IMR-90 (cell line): ENCODE results near the gene SETSIP. TPM values are rescaled to one million over a fixed set of nuclear protein-coding genes. Genes with fewer than 3 reads are reported as not detected.

Source experiments
- ATAC-seq: fragments of 200-7000 bp; cut with Tn5 transposase; 2 replicates; pipeline ENCODE4 v1.9.1; 2020; ENCODE audit warnings: low read depth, mild to moderate bottlenecking, moderate library complexity
- BruUV-seq: library from RNA; stranded (reverse); fragments of 400-500 nt; replicated peaks from 2 replicates; lab custom pipeline; 2021; lab: Mats Ljungman, UMichigan
- CTCF ChIA-PET: fragments of 300-600 bp; formaldehyde crosslinking; extraction: SDS; loops from one replicate; lab custom pipeline; 2021; ENCODE audit warnings: antibody characterized with exemption; lab: Yijun Ruan, JAX
- POLR2A ChIA-PET: fragments of 300-600 bp; sonication (Branson Sonifier 250); formaldehyde crosslinking; loops from one replicate; lab custom pipeline; 2022; ENCODE audit warnings: antibody characterized with exemption; ENCODE audit not compliant: unreplicated experiment; lab: Charles Lee
- DNase-seq: peaks from one replicate; pipeline ENCODE4 v3.0.0; 2013
- H2AFZ ChIP-seq: replicated peaks from 2 replicates; pipeline ENCODE3; 2013; ENCODE audit warnings: low read length, mild to moderate bottlenecking; ENCODE audit not compliant: poor library complexity
- H2AK5ac ChIP-seq: 2 replicates; pipeline ENCODE4 v1.6.1; 2013; ENCODE audit warnings: low read depth, low read length, inconsistent platforms
- H2AK9ac ChIP-seq: replicated peaks from 2 replicates; pipeline ENCODE3; 2013; ENCODE audit warnings: mild to moderate bottlenecking, low read depth, low read length, moderate library complexity; ENCODE audit not compliant: poor library complexity
- H2BK120ac ChIP-seq: 2 replicates; pipeline ENCODE4 v1.6.1; 2013; ENCODE audit warnings: low read depth, low read length, inconsistent platforms
- H2BK15ac ChIP-seq: 3 replicates; pipeline ENCODE4 v1.6.1; 2013; ENCODE audit warnings: low read depth, low read length, inconsistent platforms
- H2BK20ac ChIP-seq: 2 replicates; pipeline ENCODE4 v1.6.1; 2013; ENCODE audit warnings: low read depth, mild to moderate bottlenecking, inconsistent platforms, low read length, moderate library complexity
- H2BK5ac ChIP-seq: 2 replicates; pipeline ENCODE4 v1.6.1; 2013; ENCODE audit warnings: mild to moderate bottlenecking, low read depth, low read length, inconsistent platforms; ENCODE audit not compliant: poor library complexity, severe bottlenecking
- H3K14ac ChIP-seq: replicated peaks from 2 replicates; pipeline ENCODE4 v1.6.1; 2013; ENCODE audit warnings: low read depth, low read length, inconsistent platforms
- H3K18ac ChIP-seq: 2 replicates; pipeline ENCODE4 v1.6.1; 2013; ENCODE audit warnings: low read depth, low read length, control low read depth
- H3K23ac ChIP-seq: 2 replicates; pipeline ENCODE4 v1.6.1; 2013; ENCODE audit warnings: low read depth, low read length, inconsistent platforms
- H3K27ac ChIP-seq: 2 replicates; pipeline ENCODE4 v1.5.1; 2013; ENCODE audit warnings: mild to moderate bottlenecking, control low read depth, low read length; ENCODE audit not compliant: insufficient read depth
- H3K27me3 ChIP-seq: 2 replicates; pipeline ENCODE4 v1.6.1; 2013; ENCODE audit warnings: low read length; ENCODE audit not compliant: control insufficient read depth, insufficient read depth
- H3K36me3 ChIP-seq: 2 replicates; pipeline ENCODE4 v1.6.1; 2013; ENCODE audit warnings: low read length, mixed read lengths; ENCODE audit not compliant: control insufficient read depth, insufficient read depth
- H3K4ac ChIP-seq: 2 replicates; pipeline ENCODE4 v1.6.1; 2013; ENCODE audit warnings: low read depth, low read length, inconsistent platforms
- H3K4me1 ChIP-seq: 2 replicates; pipeline ENCODE4 v1.6.1; 2013; ENCODE audit warnings: low read length, mixed read lengths; ENCODE audit not compliant: control insufficient read depth, insufficient read depth
- H3K4me2 ChIP-seq: 2 replicates; pipeline ENCODE4 v1.6.1; 2013; ENCODE audit warnings: low read depth, mild to moderate bottlenecking, control low read depth, low read length, moderate library complexity
- H3K4me3 ChIP-seq: 2 replicates; pipeline ENCODE4 v1.5.1; 2013; ENCODE audit warnings: low read depth, mild to moderate bottlenecking, control low read depth, low read length, moderate library complexity; ENCODE audit not compliant: insufficient read depth
- H3K56ac ChIP-seq: 2 replicates; pipeline ENCODE4 v1.6.1; 2013; ENCODE audit warnings: low read length, inconsistent platforms; ENCODE audit not compliant: insufficient read depth; ENCODE audit errors: extremely low read depth
- H3K79me1 ChIP-seq, 2 experiments: 2 replicates each; pipeline ENCODE4 v1.6.1; 2013; ENCODE audit warnings: low read length in 2 of 2, inconsistent platforms in 1 of 2, low read depth in 1 of 2
- H3K9ac ChIP-seq: 2 replicates; pipeline ENCODE4 v1.6.1; 2013; ENCODE audit warnings: low read depth, low read length, control low read depth
- H3K9me1 ChIP-seq: 2 replicates; pipeline ENCODE4 v1.6.1; 2013; ENCODE audit warnings: low read length, inconsistent platforms; ENCODE audit not compliant: insufficient read depth
- H3K9me3 ChIP-seq: 2 replicates; pipeline ENCODE4 v1.6.1; 2013; ENCODE audit warnings: low read length; ENCODE audit not compliant: control insufficient read depth, insufficient read depth
- H4K20me1 ChIP-seq: 2 replicates; pipeline ENCODE4 v1.6.1; 2013; ENCODE audit warnings: low read length, inconsistent platforms; ENCODE audit not compliant: insufficient read depth
- H4K5ac ChIP-seq: 2 replicates; pipeline ENCODE4 v1.6.1; 2013; ENCODE audit warnings: mild to moderate bottlenecking, low read depth, low read length, control low read depth
- H4K8ac ChIP-seq, 2 experiments: 2 replicates each; pipeline ENCODE4 v1.6.1; 2013; ENCODE audit warnings: low read depth in 2 of 2, low read length in 2 of 2, control low read depth in 1 of 2, inconsistent platforms in 1 of 2
- H4K91ac ChIP-seq: 2 replicates; pipeline ENCODE4 v1.6.1; 2013; ENCODE audit warnings: low read depth, low read length, inconsistent platforms; ENCODE audit not compliant: insufficient read depth
- BHLHE40 ChIP-seq: fragments of 150-350 bp; IDR thresholded peaks from 2 replicates; pipeline ENCODE4 v1.6.1; 2016; ENCODE audit warnings: mild to moderate bottlenecking, low read depth, low read length
- CEBPB ChIP-seq: IDR thresholded peaks from 2 replicates; pipeline ENCODE4 v1.6.1; 2012; ENCODE audit warnings: low read depth, low read length, improper control_type of control experiment
- CHD1 ChIP-seq: IDR thresholded peaks from 2 replicates; pipeline ENCODE4 v1.6.1; 2012; ENCODE audit warnings: low read depth, low read length, improper control_type of control experiment
- CTCF ChIP-seq: conservative IDR thresholded peaks from 2 replicates; pipeline ENCODE4 v1.5.1; 2012; ENCODE audit warnings: mild to moderate bottlenecking, low read depth, low read length, improper control_type of control experiment
- ELK1 ChIP-seq: fragments of 150-350 bp; IDR thresholded peaks from 2 replicates; pipeline ENCODE4 v1.6.1; 2016; ENCODE audit warnings: low read depth, mild to moderate bottlenecking, low read length, moderate library complexity, borderline replicate concordance
- FOS ChIP-seq: fragments of 150-350 bp; IDR thresholded peaks from 2 replicates; pipeline ENCODE4 v1.6.1; 2016; ENCODE audit warnings: low read depth, low read length
- MAFK ChIP-seq: IDR thresholded peaks from 2 replicates; pipeline ENCODE4 v1.6.1; 2012; ENCODE audit warnings: low read depth, low read length, improper control_type of control experiment
- MAZ ChIP-seq: IDR thresholded peaks from 2 replicates; pipeline ENCODE4 v1.6.1; 2012; ENCODE audit warnings: low read depth, mild to moderate bottlenecking, low read length, improper control_type of control experiment, moderate library complexity, borderline replicate concordance
- MXI1 ChIP-seq: IDR thresholded peaks from 2 replicates; pipeline ENCODE4 v1.6.1; 2012; ENCODE audit warnings: low read depth, mild to moderate bottlenecking, low read length, moderate library complexity, borderline replicate concordance
- NFE2L2 ChIP-seq: fragments of 150-350 bp; IDR thresholded peaks from 2 replicates; pipeline ENCODE4 v1.6.1; 2016; ENCODE audit warnings: low read depth, mild to moderate bottlenecking, low read length
- POLR2A ChIP-seq: IDR thresholded peaks from 2 replicates; pipeline ENCODE4 v1.6.1; 2012; ENCODE audit warnings: mild to moderate bottlenecking, low read depth, low read length
- RAD21 ChIP-seq: IDR thresholded peaks from 2 replicates; pipeline ENCODE4 v1.6.1; 2012; ENCODE audit warnings: low read length, improper control_type of control experiment
- RCOR1 ChIP-seq: IDR thresholded peaks from 2 replicates; pipeline ENCODE4 v1.6.1; 2012; ENCODE audit warnings: mild to moderate bottlenecking, low read length, improper control_type of control experiment; ENCODE audit not compliant: insufficient replicate concordance
- RFX5 ChIP-seq: IDR thresholded peaks from 2 replicates; pipeline ENCODE4 v1.8.0; 2012; ENCODE audit warnings: low read depth, mild to moderate bottlenecking, low read length, moderate library complexity
- SMC3 ChIP-seq: fragments of 150-350 bp; IDR thresholded peaks from 2 replicates; pipeline ENCODE4 v1.6.1; 2016; ENCODE audit warnings: low read depth, mild to moderate bottlenecking, antibody characterized with exemption, low read length, moderate library complexity
- USF2 ChIP-seq: fragments of 150-350 bp; IDR thresholded peaks from 2 replicates; pipeline ENCODE4 v1.6.1; 2017; ENCODE audit warnings: mild to moderate bottlenecking, antibody characterized with exemption, low read length, low read depth
- WGBS, 2 experiments: methylation state at CpG; one replicate each; pipeline versions ENCODE4 v1.1.5 to v1.1.7; 2013; ENCODE audit warnings: missing lambda C conversion rate in 2 of 2; ENCODE audit not compliant: insufficient read length in 1 of 2; ENCODE audit errors: extremely low coverage in 2 of 2; 5-methylcytosine and 5-hydroxymethylcytosine counted together
- dilution Hi-C: fragments of 300-500 bp; cut with HindIII; formaldehyde crosslinking; loops from one replicate; pipeline ENCODE4 v1.14.3; 2018; ENCODE audit warnings: low sequenced_read_pairs; ENCODE audit not compliant: unreplicated experiment
- in situ Hi-C: fragments of 300-500 bp; cut with MboI; formaldehyde crosslinking; loops from 3 replicates; pipeline ENCODE4 v1.14.3; 2019; ENCODE audit warnings: low sequenced_read_pairs, inconsistent platforms, mixed read lengths
- intact Hi-C: fragments of 100-400 bp; cut with micrococcal nuclease; formaldehyde crosslinking; loops from 2 replicates; pipeline ENCODE4 v1.10.0; 2022
- polyA plus RNA-seq, 3 experiments: library from polyadenylated mRNA; depleted of rRNA; stranded (reverse); fragments of >200 nt; gene quantifications; 2 replicates each; pipeline ENCODE4 v1.2.3, GENCODE V29; 2012; ENCODE audit warnings: low replicate concordance in 1 of 3
- total RNA-seq: library from RNA; depleted of rRNA; stranded (reverse); fragments of >200 nt; gene quantifications from 2 replicates; pipeline ENCODE4 v1.2.3, GENCODE V29; 2012

SETSIP gene
- total and polyA plus RNA-seq, 2 of the 4 experiments (the other 2 are of a cell fraction): not detected

- H3K4me1 ChIP-seq: no peaks in the 10 kb centered on the region
- ChIA-PET POLR2A (no interaction called here), CTCF (interaction anchor here (0.5 kb wide), 1 partner anchor 15 kb away, joined by 4 read pairs; no protein-coding TSS in a partner anchor)
- DNase-seq (no peak), ATAC-seq (no peak)
- peaks cover 15% of the 10 kb centered on the region for H3K9me3 ChIP-seq
- no peak overlapping the region for H2AFZ ChIP-seq
- H4K5ac ChIP-seq: no peak overlapping the region
- no peak overlapping the region for H3K18ac ChIP-seq
- H2AK5ac ChIP-seq: no peak overlapping the region
- no peak overlapping the region for H2BK5ac ChIP-seq
- no peak overlapping the region for H3K4me2 ChIP-seq
- BruUV-seq: no TSS peak
- H2BK15ac ChIP-seq: no peak overlapping the region
- H2AK9ac ChIP-seq: no peak overlapping the region
- no peaks in the 10 kb centered on the region for H3K9me1 ChIP-seq
- H3K23ac ChIP-seq: no peak overlapping the region
- no peak for TF ChIP-seq CHD1
- TF ChIP-seq BHLHE40: no peak
- no peak for TF ChIP-seq POLR2A
- TF ChIP-seq MAZ: no peak
- TF ChIP-seq FOS: no peak
- TF ChIP-seq MAFK: no peak
- TF ChIP-seq RAD21: no peak
- no peak for TF ChIP-seq CEBPB
- TF ChIP-seq USF2: no peak
- no peak for TF ChIP-seq RCOR1
- TF ChIP-seq RFX5: no peak
- no peak for TF ChIP-seq ELK1
- no peak for TF ChIP-seq CTCF
- no peak for TF ChIP-seq NFE2L2
- no peak for TF ChIP-seq MXI1
- TF ChIP-seq SMC3: no peak
- no peak overlapping the region for H4K91ac ChIP-seq
- H3K4me3 ChIP-seq: no peak overlapping the region
- intact Hi-C loops: no loop called here
- no peaks in the 10 kb centered on the region for H3K36me3 ChIP-seq
- no peaks in the 10 kb centered on the region for H3K27me3 ChIP-seq
- no peak overlapping the region for H3K14ac ChIP-seq
- H3K79me1 ChIP-seq: peaks cover 0 to 10% of the 10 kb centered on the region in 2 experiments; a peak in 1 of 4 replicates
- dilution Hi-C loops: no loop called here
- H4K8ac ChIP-seq: no peak overlapping the region
- H3K9ac ChIP-seq: no peak overlapping the region
- no peak overlapping the region for H2BK120ac ChIP-seq
- no peak overlapping the region for H2BK20ac ChIP-seq
- H3K4ac ChIP-seq: no peak overlapping the region
- H4K20me1 ChIP-seq: no peaks in the 10 kb centered on the region
- H3K27ac ChIP-seq: no peak overlapping the region
- 100% methylated on average over 1 of the region's 1 CpG; no CpG with 5 or more reads in 1 of the 2 experiments for WGBS, 2 experiments
- H3K56ac ChIP-seq: no peak overlapping the region
- in situ Hi-C loops: no loop called here
Measured at GRCh38 chr1:92084651-92085050, 9.4 kb upstream of the SETSIP start.
